ENCODE results near the gene DVL1. TPM values are rescaled to one million over a fixed set of nuclear protein-coding genes. Genes with fewer than 3 reads are reported as not detected.

Gene DVL1
- total RNA-seq, 2 experiments from 2014 or later = 37.2 to 39.2 TPM

DNA sequence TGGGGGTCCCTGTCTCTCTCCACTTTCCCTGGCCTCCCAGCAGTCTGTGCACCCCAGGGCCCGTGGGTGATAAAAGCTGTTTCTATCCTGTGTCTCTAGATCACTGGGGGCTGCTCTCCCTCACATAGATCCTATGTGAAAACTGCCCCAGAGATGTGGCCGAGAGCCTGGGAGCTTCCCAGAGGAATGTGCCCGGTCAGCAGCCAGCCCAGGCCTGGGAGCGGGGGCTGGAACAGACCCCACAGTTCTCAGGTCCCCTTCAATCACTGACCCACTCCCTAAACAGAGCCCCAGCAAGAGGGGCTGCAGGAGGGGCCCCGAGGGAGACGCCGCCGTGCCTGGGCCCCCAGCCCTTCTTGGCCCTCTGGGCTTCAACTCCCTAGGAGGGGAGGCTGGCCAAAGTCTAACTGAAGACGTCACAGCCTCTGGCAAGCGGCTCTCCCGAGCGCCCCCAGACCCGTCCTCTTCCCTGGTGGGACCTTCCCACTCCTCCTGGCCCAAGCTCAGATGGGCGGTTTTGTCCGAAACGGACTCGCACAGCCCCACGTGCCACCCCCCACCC is 8.7 kb upstream of the DVL1 start:
- ATAC-seq (no peak), DNase-seq (no peak)
- peaks cover 22% of the 10 kb centered on the region for H3K4me1 Mint-ChIP-seq (ENCODE audit: low read depth)
- intact Hi-C loops (cut with micrococcal nuclease) = no loop called here
- CTCF ChIA-PET = no interaction called here
- no peaks in the 10 kb centered on the region for H3K9me3 Mint-ChIP-seq
- H3K36me3 Mint-ChIP-seq (ENCODE audit: low read depth) = no peaks in the 10 kb centered on the region
- H3K4me3 Mint-ChIP-seq = no peak overlapping the region
- no peak overlapping the region for H3K27ac Mint-ChIP-seq
- peaks cover 3% of the 10 kb centered on the region for H3K27me3 Mint-ChIP-seq
- POLR2A ChIA-PET = interaction anchor here (2.4 kb wide), 1 partner anchor 13 kb away, joined by 10 read pairs; no protein-coding TSS in a partner anchor
- TF ChIP-seq, protein P1, sequence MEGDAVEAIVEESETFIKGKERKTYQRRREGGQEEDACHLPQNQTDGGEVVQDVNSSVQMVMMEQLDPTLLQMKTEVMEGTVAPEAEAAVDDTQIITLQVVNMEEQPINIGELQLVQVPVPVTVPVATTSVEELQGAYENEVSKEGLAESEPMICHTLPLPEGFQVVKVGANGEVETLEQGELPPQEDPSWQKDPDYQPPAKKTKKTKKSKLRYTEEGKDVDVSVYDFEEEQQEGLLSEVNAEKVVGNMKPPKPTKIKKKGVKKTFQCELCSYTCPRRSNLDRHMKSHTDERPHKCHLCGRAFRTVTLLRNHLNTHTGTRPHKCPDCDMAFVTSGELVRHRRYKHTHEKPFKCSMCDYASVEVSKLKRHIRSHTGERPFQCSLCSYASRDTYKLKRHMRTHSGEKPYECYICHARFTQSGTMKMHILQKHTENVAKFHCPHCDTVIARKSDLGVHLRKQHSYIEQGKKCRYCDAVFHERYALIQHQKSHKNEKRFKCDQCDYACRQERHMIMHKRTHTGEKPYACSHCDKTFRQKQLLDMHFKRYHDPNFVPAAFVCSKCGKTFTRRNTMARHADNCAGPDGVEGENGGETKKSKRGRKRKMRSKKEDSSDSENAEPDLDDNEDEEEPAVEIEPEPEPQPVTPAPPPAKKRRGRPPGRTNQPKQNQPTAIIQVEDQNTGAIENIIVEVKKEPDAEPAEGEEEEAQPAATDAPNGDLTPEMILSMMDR (IDR thresholded peaks at IDR 0.05) = no peak

DNA sequence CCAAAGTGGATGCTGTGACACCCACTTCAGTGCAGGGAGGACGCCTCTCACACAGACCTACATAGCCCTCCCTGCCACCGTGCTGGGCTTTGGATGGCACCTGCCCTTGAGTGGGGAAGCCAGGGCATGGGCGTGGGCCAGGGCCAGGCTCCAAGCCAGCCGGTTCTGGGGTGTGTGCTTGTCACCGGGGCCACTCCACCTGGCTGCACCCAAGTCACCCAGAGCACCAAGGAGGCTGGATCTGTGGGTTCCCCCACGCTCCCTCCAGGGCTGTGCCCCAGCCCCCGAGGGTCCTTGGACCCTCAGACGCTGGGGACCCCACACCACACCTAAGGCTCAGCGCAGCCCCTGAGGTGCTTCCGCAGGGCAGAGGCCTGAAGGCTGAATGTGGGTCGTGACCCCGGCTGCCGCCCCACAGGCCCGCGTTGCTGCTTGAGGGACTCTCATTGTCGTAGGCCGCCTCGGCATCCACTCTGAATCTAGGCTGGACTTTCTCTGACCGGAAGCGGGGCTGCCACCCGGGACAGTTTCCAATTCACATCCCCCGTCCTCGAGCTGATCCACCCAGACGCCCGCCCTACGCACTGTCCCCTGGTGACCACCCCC is 7.7 kb upstream of the DVL1 start:
- DNase-seq (no peak), ATAC-seq (peak; percentile 23)
- H3K27me3 Mint-ChIP-seq = peaks cover 12% of the 10 kb centered on the region
- POLR2A ChIA-PET = interaction anchor here (1.2 to 2.4 kb wide), 2 partner anchors 14 to 18 kb away, joined by 3 to 10 read pairs; partner anchors contain the start of gene AURKAIP1
- CTCF ChIA-PET = no interaction called here
- H3K9me3 Mint-ChIP-seq = no peaks in the 10 kb centered on the region
- H3K4me1 Mint-ChIP-seq (ENCODE audit: low read depth) = peaks cover 27% of the 10 kb centered on the region
- TF ChIP-seq, protein P1 (IDR thresholded peaks at IDR 0.05) = no peak
- H3K4me3 Mint-ChIP-seq = no peak overlapping the region
- intact Hi-C loops (cut with micrococcal nuclease) = no loop called here
- H3K27ac Mint-ChIP-seq = no peak overlapping the region
- no peaks in the 10 kb centered on the region for H3K36me3 Mint-ChIP-seq (ENCODE audit: low read depth)

DNA sequence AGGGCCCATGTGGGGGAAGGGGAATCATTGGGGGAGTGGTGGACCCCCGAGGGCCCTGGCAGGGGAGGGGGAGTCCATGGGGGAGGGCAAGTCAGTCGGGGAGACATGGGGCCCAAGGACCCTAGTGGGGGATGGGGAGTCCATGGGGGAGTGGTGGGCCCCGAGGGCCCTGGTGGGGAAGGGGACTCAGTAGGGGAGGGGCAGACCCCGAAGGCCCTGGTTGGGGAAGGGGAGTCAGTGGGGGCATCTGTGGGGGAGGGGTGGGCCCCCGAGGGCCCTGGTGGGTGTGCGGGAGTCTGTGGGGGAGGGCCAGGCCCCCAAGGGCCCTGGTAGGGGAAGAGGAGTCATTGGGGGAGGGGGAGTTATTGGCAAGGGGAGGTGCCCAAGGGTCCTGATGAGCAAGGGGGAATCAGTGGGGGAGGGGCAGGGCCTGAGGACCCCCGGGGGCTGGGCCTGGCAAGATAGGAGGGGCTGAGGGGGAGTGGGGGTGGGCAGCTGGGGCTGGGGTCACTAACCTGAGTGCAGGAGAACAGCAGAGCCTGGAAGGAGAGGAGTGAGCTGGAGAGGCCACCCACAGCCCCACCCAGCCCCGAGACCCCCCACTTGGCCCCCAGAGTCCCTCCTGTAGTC is 7.1 kb upstream of the DVL1 start:
- DNase-seq = no peak
- H3K27me3 Mint-ChIP-seq = peaks cover 12% of the 10 kb centered on the region
- no peak overlapping the region for H3K4me3 Mint-ChIP-seq
- H3K9me3 Mint-ChIP-seq = no peaks in the 10 kb centered on the region
- no peaks in the 10 kb centered on the region for H3K36me3 Mint-ChIP-seq (ENCODE audit: low read depth)
- H3K4me1 Mint-ChIP-seq (ENCODE audit: low read depth) = peaks cover 28% of the 10 kb centered on the region
- CTCF ChIA-PET = interaction anchor here (1.2 kb wide), 1 partner anchor 15 kb away, joined by 9 read pairs; no protein-coding TSS in a partner anchor
- TF ChIP-seq, protein P1 (IDR thresholded peaks at IDR 0.05) = no peak
- intact Hi-C loops (cut with micrococcal nuclease) = no loop called here
- no peak overlapping the region for H3K27ac Mint-ChIP-seq
- POLR2A ChIA-PET = interaction anchor here (1.1 to 1.2 kb wide), 2 partner anchors 16 to 19 kb away, joined by 3 read pairs; partner anchors contain the start of gene AURKAIP1
- ATAC-seq = no peak

DNA sequence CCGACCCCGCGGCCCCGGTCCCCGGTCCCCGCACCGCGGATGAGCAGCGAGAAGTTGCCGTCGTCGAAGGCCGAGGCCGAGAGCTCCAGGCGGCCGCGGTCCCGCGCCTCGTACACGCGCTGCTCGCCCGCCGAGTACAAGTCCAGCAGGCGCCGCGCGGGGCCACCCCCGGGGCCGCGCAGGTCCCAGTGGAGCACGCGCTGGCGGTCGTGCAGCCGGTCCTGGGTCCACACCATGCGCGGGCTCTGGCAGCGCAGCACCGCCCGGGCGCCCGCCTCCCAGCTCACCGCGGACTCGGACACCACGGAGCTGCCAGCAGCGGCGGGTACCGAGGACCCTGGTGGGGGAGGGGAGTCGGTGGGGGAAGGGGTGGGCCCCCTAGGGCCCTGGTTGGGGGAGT is 6.2 kb upstream of the DVL1 start:
- peaks cover 28% of the 10 kb centered on the region for H3K4me1 Mint-ChIP-seq (ENCODE audit: low read depth)
- H3K27ac Mint-ChIP-seq = no peak overlapping the region
- DNase-seq (no peak), ATAC-seq (no peak)
- intact Hi-C loops (cut with micrococcal nuclease) = no loop called here
- no peak overlapping the region for H3K4me3 Mint-ChIP-seq
- TF ChIP-seq, protein P1 (IDR thresholded peaks at IDR 0.05) = no peak
- no peaks in the 10 kb centered on the region for H3K36me3 Mint-ChIP-seq (ENCODE audit: low read depth)
- no peaks in the 10 kb centered on the region for H3K9me3 Mint-ChIP-seq
- peaks cover 12% of the 10 kb centered on the region for H3K27me3 Mint-ChIP-seq
- POLR2A ChIA-PET = interaction anchor here (1.1 kb wide), 1 partner anchor 16 kb away, joined by 3 read pairs; no protein-coding TSS in a partner anchor
- CTCF ChIA-PET = interaction anchor here (1.2 kb wide), 1 partner anchor 16 kb away, joined by 9 read pairs; no protein-coding TSS in a partner anchor
